Panc1 (cell line): Measurements from ENCODE around the gene CRKL. TPM values are rescaled to one million over a fixed set of nuclear protein-coding genes. Genes with fewer than 3 reads are reported as not detected.
"Not testable (repeated sequence)": the region's sequence is repeated elsewhere in the genome, so short reads cannot be mapped to it uniquely, and the experiment has no call there.

Source experiments
- ATAC-seq: fragments of 200-7000 bp; cut with Tn5 transposase; 2 replicates; pipeline ENCODE4 v1.9.1; 2020; ENCODE audit warnings: mild to moderate bottlenecking, moderate library complexity
- BruUV-seq: library from RNA; stranded (reverse); fragments of 400-500 nt; replicated peaks from 2 replicates; lab custom pipeline; 2021; lab: Mats Ljungman, UMichigan
- CTCF ChIA-PET: fragments of 300-600 bp; sonication (Branson Sonifier 250); formaldehyde crosslinking; loops from one replicate; lab custom pipeline; 2022; ENCODE audit warnings: antibody characterized with exemption; lab: Charles Lee
- POLR2A ChIA-PET: fragments of 300-600 bp; sonication (Branson Sonifier 250); formaldehyde crosslinking; loops from one replicate; lab custom pipeline; 2022; ENCODE audit warnings: antibody characterized with exemption; lab: Charles Lee
- DNase-seq: peaks from one replicate; pipeline ENCODE4 v3.0.0-alpha.2; 2010; ENCODE audit warnings: low read depth, low spot score
- H3K27ac ChIP-seq: 2 replicates; pipeline ENCODE4 v1.5.1; 2011; ENCODE audit warnings: mild to moderate bottlenecking, low read length, inconsistent platforms
- H3K27me3 ChIP-seq: fragments of 200-500 bp; sonication (Bioruptor generic); 2 replicates; pipeline ENCODE4 v1.6.0; 2014; ENCODE audit warnings: low read length, inconsistent platforms; ENCODE audit not compliant: control insufficient read depth, insufficient read depth
- H3K36me3 ChIP-seq: fragments of 200-500 bp; sonication (Bioruptor generic); 2 replicates; pipeline ENCODE4 v1.5.1; 2014; ENCODE audit warnings: inconsistent platforms, mild to moderate bottlenecking, low read length, moderate library complexity; ENCODE audit not compliant: control insufficient read depth, insufficient read depth
- H3K4me1 ChIP-seq: 2 replicates; pipeline ENCODE4 v1.5.1; 2011; ENCODE audit warnings: inconsistent platforms, mild to moderate bottlenecking, low read length, moderate library complexity; ENCODE audit not compliant: control insufficient read depth, insufficient read depth
- H3K4me3 ChIP-seq, 2 experiments: 2 replicates each; pipeline ENCODE4 v1.5.1; 2011 to 2012; ENCODE audit warnings: low read depth in 2 of 2, low read length in 2 of 2, mild to moderate bottlenecking in 2 of 2, inconsistent platforms in 1 of 2, moderate library complexity in 1 of 2
- H3K9me3 ChIP-seq: fragments of 200-500 bp; sonication (Bioruptor generic); 2 replicates; pipeline ENCODE4 v1.5.1; 2014; ENCODE audit warnings: low read depth, mild to moderate bottlenecking, inconsistent platforms, low read length, moderate library complexity; ENCODE audit not compliant: control insufficient read depth, insufficient read depth
- CTCF ChIP-seq: fragments of 450-650 bp; IDR thresholded peaks from 2 replicates; pipeline ENCODE4 v1.5.1; 2017; ENCODE audit warnings: mild to moderate bottlenecking
- POLR2AphosphoS5 ChIP-seq: IDR thresholded peaks from 2 replicates; pipeline ENCODE4 v1.6.1; 2012; ENCODE audit warnings: mild to moderate bottlenecking, low read depth, low read length, moderate library complexity
- REST ChIP-seq, 2 experiments: IDR thresholded peaks; 2 replicates each; pipeline ENCODE4 v1.6.1; 2011 to 2012; ENCODE audit warnings: low read depth in 2 of 2, control low read depth in 1 of 2, low read length in 1 of 2, mild to moderate bottlenecking in 1 of 2, moderate library complexity in 1 of 2; ENCODE audit not compliant: insufficient read depth in 1 of 2
- SIN3A ChIP-seq: IDR thresholded peaks from 2 replicates; pipeline ENCODE4 v1.6.1; 2012; ENCODE audit warnings: low read depth, mild to moderate bottlenecking, low read length, moderate library complexity, borderline replicate concordance; ENCODE audit not compliant: insufficient read depth
- TCF7L2 ChIP-seq: IDR thresholded peaks from 2 replicates; pipeline ENCODE4 v1.6.1; 2011; ENCODE audit warnings: mild to moderate bottlenecking, low read depth, low read length, inconsistent platforms
- in situ Hi-C: cut with HindIII; loops from 2 replicates; pipeline ENCODE4 v1.10.0; 2016; ENCODE audit warnings: low sequenced_read_pairs, low pct_unique_long_range_greater_than_20kb
- intact Hi-C: fragments of 100-400 bp; cut with micrococcal nuclease; formaldehyde crosslinking; loops from one replicate; pipeline ENCODE4 v1.10.0; 2022; ENCODE audit not compliant: unreplicated experiment
- total RNA-seq: library from RNA; stranded (reverse); gene quantifications from one replicate; pipeline ENCODE4 v1.2.1, GENCODE V29; 2021; ENCODE audit not compliant: unreplicated experiment

CRKL gene
- total RNA-seq, 1 experiment from 2014 or later, result 59.4 TPM

GRCh38 chr22:20930004-20930403, 12.8 kb downstream of the CRKL start:
- BruUV-seq, result no TSS peak
- Histone ChIP-seq H3K27me3 (no peaks in the 10 kb centered on the region), H3K27ac (no peak overlapping the region), H3K4me3 (no peak overlapping the region), H3K9me3 (no peaks in the 10 kb centered on the region), H3K4me1 (peaks cover 10% of the 10 kb centered on the region; the same call in 1 of the 2 replicates), H3K36me3 (no peaks in the 10 kb centered on the region)
- ChIA-PET POLR2A (no interaction called here), CTCF (no interaction called here)
- DNase-seq (no peak), ATAC-seq (no peak)
- intact Hi-C loops (no loop called here), in situ Hi-C loops (no loop called here)
- no peak for TF ChIP-seq REST (IDR thresholded peaks at IDR 0.05; ENCODE audit: insufficient read depth in 1 of 2, low read depth in 2 of 2, low read length in 1 of 2)
- TF ChIP-seq SIN3A, result no peak
- TF ChIP-seq CTCF, result no peak
- TF ChIP-seq TCF7L2, result no peak

- POLR2A ChIA-PET, result not testable (repeated sequence)
Observed at GRCh38 chr22:20930435-20930834, 13.2 kb downstream of the CRKL start.

GRCh38 chr22:20931126-20931654, 14.0 kb downstream of the CRKL start:
- in situ Hi-C loops, result no loop called here
- H3K27me3 ChIP-seq, result no peaks in the 10 kb centered on the region
- ChIA-PET POLR2A (no interaction called here), CTCF (interaction anchor here (0.6 kb wide), 1 partner anchor 8 kb away, joined by 3 read pairs; no protein-coding TSS in a partner anchor)
- BruUV-seq, result no TSS peak
- H3K9me3 ChIP-seq, result no peaks in the 10 kb centered on the region
- H3K4me1 ChIP-seq, result peaks cover 3% of the 10 kb centered on the region; the same call in 1 of the 2 replicates
- no peaks in the 10 kb centered on the region for H3K36me3 ChIP-seq
- ATAC-seq (no peak), DNase-seq (no peak)
- no peak overlapping the region for H3K4me3 ChIP-seq
- H3K27ac ChIP-seq, result no peak overlapping the region
- TF ChIP-seq SIN3A (no peak), TCF7L2 (no peak), CTCF (no peak), POLR2AphosphoS5 (no peak), REST (IDR thresholded peaks at IDR 0.05; ENCODE audit: insufficient read depth in 1 of 2, low read depth in 2 of 2, low read length in 1 of 2) (no peak)
- intact Hi-C loops, result no loop called here

More at GRCh38 chr22:20930435-20930834, 13.2 kb downstream of the CRKL start:
- CTCF ChIA-PET, H3K27ac ChIP-seq, H3K9me3 ChIP-seq, DNase-seq, BruUV-seq, H3K4me3 ChIP-seq, intact Hi-C loops, ATAC-seq, H3K4me1 ChIP-seq, H3K36me3 ChIP-seq, in situ Hi-C loops, H3K27me3 ChIP-seq: not testable (repeated sequence)
